HG03565 (cell line): ENCODE results near the gene CDH24.

Experiments used
- ATAC-seq: cut with Tn5 transposase; IDR thresholded peaks from one replicate; pipeline ENCODE4 v1.9.1; 2021; ENCODE audit warnings: mild to moderate bottlenecking, moderate library complexity; ENCODE audit not compliant: unreplicated experiment

Gene CDH24

GRCh38 chr14:23047751-23048693, 9.3 kb downstream of the CDH24 start:
- ATAC-seq, result no peak

GRCh38 chr14:23047034-23047634, 10.2 kb downstream of the CDH24 start:
- no peak for ATAC-seq

GRCh38 chr14:23045419-23046357, 11.6 kb downstream of the CDH24 start:
- ATAC-seq, result no peak

- ATAC-seq, result no peak
Observed at GRCh38 chr14:23044840-23045239, 12.5 kb downstream of the CDH24 start.

- ATAC-seq, result no peak
Observed at GRCh38 chr14:23043754-23044153, 13.6 kb downstream of the CDH24 start.

- ATAC-seq, result no peak
Observed at GRCh38 chr14:23043145-23043544, 14.2 kb downstream of the CDH24 start.

- ATAC-seq, result no peak
Observed at GRCh38 chr14:23042162-23042965, 15.0 kb downstream of the CDH24 start, which contains the start of gene PSMB11. Gene PSMB11, plus strand, starts transcription at chr14:23042212. Its CDS starts 14 bp downstream, at chr14:23042226.

- no peak for ATAC-seq
Observed at GRCh38 chr14:23041729-23042128, 15.6 kb downstream of the CDH24 start.

- no peak for ATAC-seq
Observed at GRCh38 chr14:23040100-23040499, 17.2 kb downstream of the CDH24 start.

GRCh38 chr14:23035303-23036144, 21.8 kb downstream of the CDH24 start:
- ATAC-seq, result no peak

- peak; percentile 87 for ATAC-seq
Observed at GRCh38 chr14:23034498-23035302, 22.6 kb downstream of the CDH24 start, which contains the start of gene PSMB5. Gene PSMB5, minus strand, starts transcription at chr14:23034900. Its CDS starts 19 bp downstream, at chr14:23034881.

GRCh38 chr14:23033801-23034497, 23.4 kb downstream of the CDH24 start:
- ATAC-seq, result no peak

- no peak for ATAC-seq
Observed at GRCh38 chr14:23033251-23033727, 24.0 kb downstream of the CDH24 start.

GRCh38 chr14:23030936-23031335, 26.4 kb downstream of the CDH24 start:
- ATAC-seq, result no peak

GRCh38 chr14:23028799-23029198, 28.5 kb downstream of the CDH24 start:
- no peak for ATAC-seq

- ATAC-seq, result no peak
Observed at GRCh38 chr14:23025151-23025814, 32.0 kb downstream of the CDH24 start.

- no peak for ATAC-seq
Observed at GRCh38 chr14:23024612-23025075, 32.7 kb downstream of the CDH24 start.
